ENCODE measurements around the gene RPS26. TPM values are rescaled to one million over a fixed set of nuclear protein-coding genes. Genes with fewer than 3 reads are reported as not detected.
"Not testable (repeated sequence)": the region's sequence is repeated elsewhere in the genome, so short reads cannot be mapped to it uniquely, and the experiment has no call there.

RPS26 gene
- total RNA-seq, 1 donor from 2014 or later = 36.5 TPM

GRCh38 chr12:56038022-56038655 is 3.6 kb upstream of the RPS26 start:
- Histone ChIP-seq H3K36me3 (ENCODE audit: control insufficient read depth in 3 of 3, insufficient read depth in 3 of 3, low read length in 3 of 3) (peaks cover 21 to 29% (median 22%) of the 10 kb centered on the region in 3 donors), H3K27me3 (ENCODE audit: control insufficient read depth in 3 of 3, insufficient read depth in 3 of 3, low read length in 3 of 3) (no peaks in the 10 kb centered on the region), H3K4me3 (ENCODE audit: low read length in 3 of 3) (no peak overlapping the region), H3K4me1 (ENCODE audit: control insufficient read depth in 3 of 3, insufficient read depth in 3 of 3, low read length in 3 of 3) (peaks cover 11 to 12% (median 11%) of the 10 kb centered on the region in 3 donors), H3K9ac (ENCODE audit: low read depth in 1 of 3, low read length in 3 of 3) (no peak overlapping the region), H3K27ac (ENCODE audit: low read depth, low read length) (no peak overlapping the region), H3K9me3 (ENCODE audit: control insufficient read depth in 3 of 3, low read length in 3 of 3) (no peaks in the 10 kb centered on the region)

DNA sequence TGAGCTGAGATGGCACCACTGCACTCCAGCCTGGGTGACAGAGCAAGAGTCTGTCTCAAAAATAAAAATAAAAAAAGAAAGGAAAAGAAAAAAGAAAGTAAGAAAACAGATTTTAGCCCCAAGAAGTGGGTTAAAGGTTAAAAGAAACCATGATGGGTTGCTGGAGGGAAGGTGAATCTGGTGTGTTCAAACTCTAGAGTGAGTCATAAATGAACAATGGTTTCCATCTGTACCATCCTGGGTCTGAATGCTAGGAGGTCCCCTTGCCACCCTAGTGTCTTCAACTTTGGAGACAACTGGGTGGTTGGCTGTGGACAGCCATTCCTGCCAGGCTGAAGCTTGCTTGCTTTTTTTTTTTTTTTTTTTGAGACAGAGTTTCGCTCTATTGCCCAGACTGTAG is 1.6 kb upstream of the RPS26 start:
- Histone ChIP-seq H3K4me1 (ENCODE audit: control insufficient read depth in 3 of 3, insufficient read depth in 3 of 3, low read length in 3 of 3) (peaks cover 12 to 19% (median 14%) of the 10 kb centered on the region in 3 donors), H3K36me3 (ENCODE audit: control insufficient read depth in 3 of 3, insufficient read depth in 3 of 3, low read length in 3 of 3) (peaks cover 23 to 29% (median 27%) of the 10 kb centered on the region in 3 donors), H3K27me3 (ENCODE audit: control insufficient read depth in 3 of 3, insufficient read depth in 3 of 3, low read length in 3 of 3) (no peaks in the 10 kb centered on the region)

DNA sequence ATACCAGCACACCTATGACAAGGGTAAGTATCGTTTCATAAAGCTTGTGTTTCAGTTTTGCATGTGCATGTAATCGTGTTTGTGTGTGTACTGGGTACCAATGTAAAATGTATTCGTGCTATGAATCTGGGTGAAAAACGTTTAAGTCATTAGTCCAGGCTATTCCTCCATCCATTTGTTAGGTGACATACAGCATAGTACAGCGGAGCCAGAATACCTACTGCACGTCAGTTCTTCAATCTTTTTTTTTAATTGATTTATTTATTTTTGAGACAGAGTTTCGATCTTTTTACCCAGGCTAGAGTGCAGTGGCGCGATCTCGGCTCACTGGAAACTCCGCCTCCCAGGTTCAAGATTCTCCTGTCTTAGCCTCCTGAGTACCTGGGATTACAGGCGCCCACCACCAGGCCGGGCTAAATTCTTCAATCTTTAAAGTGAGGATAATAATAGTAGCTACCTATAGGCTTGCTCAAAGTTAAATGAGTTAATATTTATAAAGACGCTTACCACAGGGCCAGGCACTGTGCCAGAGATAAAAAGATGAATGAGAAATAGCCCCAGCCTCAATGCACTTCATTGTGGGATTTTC is 661 bp upstream of the RPS26 start:
- Histone ChIP-seq H3K4me3 (ENCODE audit: low read length in 3 of 3) (peak overlapping the region; percentile 78 to 100 (median 96)), H3K27me3 (ENCODE audit: control insufficient read depth in 3 of 3, insufficient read depth in 3 of 3, low read length in 3 of 3) (no peaks in the 10 kb centered on the region), H3K36me3 (ENCODE audit: control insufficient read depth in 3 of 3, insufficient read depth in 3 of 3, low read length in 3 of 3) (peaks cover 19 to 31% (median 23%) of the 10 kb centered on the region in 3 donors), H3K4me1 (ENCODE audit: control insufficient read depth in 3 of 3, insufficient read depth in 3 of 3, low read length in 3 of 3) (peaks cover 12 to 19% (median 14%) of the 10 kb centered on the region in 3 donors), H3K9ac (ENCODE audit: low read depth in 1 of 3, low read length in 3 of 3) (peak overlapping the region; percentile 26 to 73 (median 67)), H3K27ac (ENCODE audit: low read depth, low read length) (peak overlapping the region; percentile 84), H3K9me3 (ENCODE audit: control insufficient read depth in 3 of 3, low read length in 3 of 3) (no peaks in the 10 kb centered on the region)

More for the DNA sequence above, 1.6 kb upstream of the RPS26 start:
- no peak overlapping the region for H3K4me3 ChIP-seq (ENCODE audit: low read length in 3 of 3)
- H3K27ac ChIP-seq (ENCODE audit: low read depth, low read length) = no peak overlapping the region
- H3K9me3 ChIP-seq (ENCODE audit: control insufficient read depth in 3 of 3, low read length in 3 of 3) = no peaks in the 10 kb centered on the region
- no peak overlapping the region for H3K9ac ChIP-seq (ENCODE audit: low read depth in 1 of 3, low read length in 3 of 3)

DNA sequence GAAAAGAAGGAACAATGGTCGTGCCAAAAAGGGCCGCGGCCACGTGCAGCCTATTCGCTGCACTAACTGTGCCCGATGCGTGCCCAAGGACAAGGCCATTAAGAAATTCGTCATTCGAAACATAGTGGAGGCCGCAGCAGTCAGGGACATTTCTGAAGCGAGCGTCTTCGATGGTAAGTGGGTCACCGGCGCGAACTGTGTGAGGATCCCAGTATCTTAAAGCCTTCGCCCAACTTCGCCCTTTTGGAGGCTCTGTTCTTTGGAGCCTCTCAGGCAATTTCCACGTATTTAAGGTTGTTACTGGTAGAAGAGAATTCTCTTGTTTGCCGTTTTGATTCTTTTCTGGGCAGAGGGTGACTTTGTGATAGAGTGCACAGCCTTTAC is 704 bp downstream of the RPS26 start:
- peaks cover 12 to 19% (median 14%) of the 10 kb centered on the region in 3 donors for H3K4me1 ChIP-seq (ENCODE audit: control insufficient read depth in 3 of 3, insufficient read depth in 3 of 3, low read length in 3 of 3)
- H3K27me3 ChIP-seq (ENCODE audit: control insufficient read depth in 3 of 3, insufficient read depth in 3 of 3, low read length in 3 of 3); H3K9me3 ChIP-seq (ENCODE audit: control insufficient read depth in 3 of 3, low read length in 3 of 3): not testable (repeated sequence)
- H3K9ac ChIP-seq (ENCODE audit: low read depth in 1 of 3, low read length in 3 of 3) = peak overlapping the region; percentile 83 to 98 (median 98)
- peak overlapping the region; percentile 84 for H3K27ac ChIP-seq (ENCODE audit: low read depth, low read length)
- peak overlapping the region; percentile 78 to 100 (median 96) for H3K4me3 ChIP-seq (ENCODE audit: low read length in 3 of 3)
- peaks cover 13 to 27% (median 15%) of the 10 kb centered on the region in 3 donors for H3K36me3 ChIP-seq (ENCODE audit: control insufficient read depth in 3 of 3, insufficient read depth in 3 of 3, low read length in 3 of 3)

GRCh38 chr12:56042843-56043242 is 1.1 kb downstream of the RPS26 start:
- Histone ChIP-seq H3K9ac (ENCODE audit: low read depth in 1 of 3, low read length in 3 of 3) (peak overlapping the region; percentile 83 to 98 (median 98)), H3K27ac (ENCODE audit: low read depth, low read length) (peak overlapping the region; percentile 84), H3K4me3 (ENCODE audit: low read length in 3 of 3) (peak overlapping the region; percentile 78 to 100 (median 96)), H3K9me3 (ENCODE audit: control insufficient read depth in 3 of 3, low read length in 3 of 3) (no peaks in the 10 kb centered on the region), H3K4me1 (ENCODE audit: control insufficient read depth in 3 of 3, insufficient read depth in 3 of 3, low read length in 3 of 3) (peaks cover 12 to 19% (median 14%) of the 10 kb centered on the region in 3 donors), H3K36me3 (ENCODE audit: control insufficient read depth in 3 of 3, insufficient read depth in 3 of 3, low read length in 3 of 3) (peaks cover 11 to 25% (median 15%) of the 10 kb centered on the region in 3 donors), H3K27me3 (ENCODE audit: control insufficient read depth in 3 of 3, insufficient read depth in 3 of 3, low read length in 3 of 3) (no peaks in the 10 kb centered on the region)

DNA sequence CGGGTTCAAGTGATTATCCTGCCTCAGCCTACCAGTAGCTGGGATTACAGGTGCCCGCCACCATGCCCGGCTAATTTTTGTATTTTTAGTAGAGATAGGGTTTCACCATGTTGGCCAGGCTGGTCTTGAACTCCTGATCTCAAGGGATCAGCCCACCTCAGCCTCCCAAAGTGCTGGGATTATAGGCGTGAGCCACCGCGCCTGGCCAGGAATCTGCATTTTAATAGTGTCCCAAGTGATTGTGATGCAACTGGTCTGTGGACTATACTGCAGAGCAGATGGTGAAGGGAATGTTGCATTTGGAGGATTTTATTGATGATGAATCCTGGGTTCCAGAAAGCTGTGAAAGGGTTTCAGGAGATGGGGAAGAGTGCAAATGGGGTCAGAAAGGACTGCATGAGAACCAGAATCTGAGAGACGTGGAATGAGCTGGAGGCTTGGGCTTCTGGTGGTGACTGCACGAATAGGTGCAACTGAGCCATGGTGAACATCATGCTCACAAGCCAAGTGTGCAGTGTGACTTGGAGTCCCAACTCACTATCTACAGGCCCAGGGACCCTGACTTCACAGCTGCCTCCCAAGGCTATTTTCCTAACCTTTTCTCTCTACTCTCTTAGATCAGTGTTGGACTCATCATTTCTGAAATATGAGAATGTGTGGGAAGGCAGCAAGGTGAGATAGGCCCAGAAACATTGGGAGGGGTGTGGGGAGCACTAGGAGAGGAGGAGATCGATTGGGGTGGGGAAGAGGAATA is 4.5 kb downstream of the RPS26 start:
- H3K27ac ChIP-seq (ENCODE audit: low read depth, low read length) = no peak overlapping the region
- no peaks in the 10 kb centered on the region for H3K27me3 ChIP-seq (ENCODE audit: control insufficient read depth in 3 of 3, insufficient read depth in 3 of 3, low read length in 3 of 3)
- peaks cover 8 to 16% (median 10%) of the 10 kb centered on the region in 3 donors for H3K4me1 ChIP-seq (ENCODE audit: control insufficient read depth in 3 of 3, insufficient read depth in 3 of 3, low read length in 3 of 3)
- H3K4me3 ChIP-seq (ENCODE audit: low read length in 3 of 3) = no peak overlapping the region
- no peaks in the 10 kb centered on the region for H3K9me3 ChIP-seq (ENCODE audit: control insufficient read depth in 3 of 3, low read length in 3 of 3)
- no peak overlapping the region for H3K9ac ChIP-seq (ENCODE audit: low read depth in 1 of 3, low read length in 3 of 3)
- H3K36me3 ChIP-seq (ENCODE audit: control insufficient read depth in 3 of 3, insufficient read depth in 3 of 3, low read length in 3 of 3) = peaks cover 11 to 25% (median 15%) of the 10 kb centered on the region in 3 donors

GRCh38 chr12:56053407-56053893 is 11.7 kb downstream of the RPS26 start:
- Histone ChIP-seq H3K9ac (ENCODE audit: low read depth in 1 of 3, low read length in 3 of 3) (no peak overlapping the region), H3K27ac (ENCODE audit: low read depth, low read length) (no peak overlapping the region), H3K9me3 (ENCODE audit: control insufficient read depth in 3 of 3, low read length in 3 of 3) (no peaks in the 10 kb centered on the region), H3K27me3 (ENCODE audit: control insufficient read depth in 3 of 3, insufficient read depth in 3 of 3, low read length in 3 of 3) (no peaks in the 10 kb centered on the region), H3K4me1 (ENCODE audit: control insufficient read depth in 3 of 3, insufficient read depth in 3 of 3, low read length in 3 of 3) (no peaks in the 10 kb centered on the region), H3K4me3 (ENCODE audit: low read length in 3 of 3) (no peak overlapping the region), H3K36me3 (ENCODE audit: control insufficient read depth in 3 of 3, insufficient read depth in 3 of 3, low read length in 3 of 3) (no peaks in the 10 kb centered on the region)

- H3K9me3 ChIP-seq (ENCODE audit: control insufficient read depth in 3 of 3, low read length in 3 of 3); H3K27ac ChIP-seq (ENCODE audit: low read depth, low read length); H3K9ac ChIP-seq (ENCODE audit: low read depth in 1 of 3, low read length in 3 of 3); H3K4me1 ChIP-seq (ENCODE audit: control insufficient read depth in 3 of 3, insufficient read depth in 3 of 3, low read length in 3 of 3); H3K4me3 ChIP-seq (ENCODE audit: low read length in 3 of 3); H3K27me3 ChIP-seq (ENCODE audit: control insufficient read depth in 3 of 3, insufficient read depth in 3 of 3, low read length in 3 of 3); H3K36me3 ChIP-seq (ENCODE audit: control insufficient read depth in 3 of 3, insufficient read depth in 3 of 3, low read length in 3 of 3): not testable (repeated sequence)
These were observed 18.2 kb downstream of the RPS26 start for GRCh38 chr12:56059964-56060363.

DNA sequence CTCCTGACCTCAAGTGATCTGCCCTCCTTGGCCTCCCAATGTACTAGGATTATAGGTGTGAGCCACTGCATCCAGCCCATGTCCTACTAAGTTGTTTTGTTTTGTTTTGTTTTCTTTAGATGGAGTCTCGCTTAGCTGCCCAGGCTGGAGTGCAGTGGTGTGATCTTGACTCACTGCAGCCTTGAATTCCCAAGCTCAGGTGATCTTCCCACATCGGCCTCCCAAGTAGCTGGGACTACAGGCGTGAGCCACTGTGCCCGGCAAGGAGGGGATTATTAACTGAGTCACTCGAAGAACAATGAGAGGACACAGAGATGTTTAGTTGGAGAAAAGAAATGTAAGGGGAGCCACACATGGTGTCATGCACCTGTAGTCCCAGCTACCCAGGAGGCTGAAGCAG is 20.3 kb downstream of the RPS26 start:
- H3K9ac ChIP-seq (ENCODE audit: low read depth in 1 of 3, low read length in 3 of 3) = no peak overlapping the region
- H3K9me3 ChIP-seq (ENCODE audit: control insufficient read depth in 3 of 3, low read length in 3 of 3) = no peaks in the 10 kb centered on the region
- H3K36me3 ChIP-seq (ENCODE audit: control insufficient read depth in 3 of 3, insufficient read depth in 3 of 3, low read length in 3 of 3) = no peaks in the 10 kb centered on the region
- H3K4me3 ChIP-seq (ENCODE audit: low read length in 3 of 3) = no peak overlapping the region
- H3K27me3 ChIP-seq (ENCODE audit: control insufficient read depth in 3 of 3, insufficient read depth in 3 of 3, low read length in 3 of 3) = no peaks in the 10 kb centered on the region
- H3K4me1 ChIP-seq (ENCODE audit: control insufficient read depth in 3 of 3, insufficient read depth in 3 of 3, low read length in 3 of 3) = no peaks in the 10 kb centered on the region
- H3K27ac ChIP-seq (ENCODE audit: low read depth, low read length) = no peak overlapping the region

DNA sequence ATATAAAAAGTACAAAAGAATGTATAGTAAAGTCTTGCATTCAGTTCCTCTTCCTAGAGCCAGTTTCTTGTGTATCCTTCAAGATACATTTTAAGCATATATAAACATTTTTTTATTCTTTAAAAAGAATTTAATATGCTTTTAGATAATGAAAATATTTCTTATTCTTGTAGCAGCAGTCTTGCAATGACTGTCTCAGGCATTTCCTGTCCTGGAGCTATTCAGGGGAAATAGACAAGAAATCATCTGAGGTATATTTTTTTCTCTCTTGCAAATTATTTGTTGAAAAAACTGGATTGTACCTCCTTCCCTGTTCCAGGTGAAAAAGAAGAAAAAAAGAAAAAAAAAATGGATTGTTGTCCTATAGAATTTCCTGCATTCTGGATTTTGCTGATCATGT is 21.3 kb downstream of the RPS26 start:
- Histone ChIP-seq H3K4me1 (ENCODE audit: control insufficient read depth in 3 of 3, insufficient read depth in 3 of 3, low read length in 3 of 3) (no peaks in the 10 kb centered on the region), H3K27me3 (ENCODE audit: control insufficient read depth in 3 of 3, insufficient read depth in 3 of 3, low read length in 3 of 3) (no peaks in the 10 kb centered on the region), H3K36me3 (ENCODE audit: control insufficient read depth in 3 of 3, insufficient read depth in 3 of 3, low read length in 3 of 3) (no peaks in the 10 kb centered on the region), H3K9me3 (ENCODE audit: control insufficient read depth in 3 of 3, low read length in 3 of 3) (no peaks in the 10 kb centered on the region), H3K27ac (ENCODE audit: low read depth, low read length) (no peak overlapping the region), H3K4me3 (ENCODE audit: low read length in 3 of 3) (no peak overlapping the region), H3K9ac (ENCODE audit: low read depth in 1 of 3, low read length in 3 of 3) (no peak overlapping the region)
